ENCODE results near the gene PFKL.
"Not testable (repeated sequence)": the region's sequence is repeated elsewhere in the genome, so short reads cannot be mapped to it uniquely, and the experiment has no call there.

Gene PFKL

GRCh38 chr21:44349416-44349846 lies 49.6 kb downstream of the PFKL start:
- no peak for DNase-seq

- DNase-seq: no peak
These were observed 50.3 kb downstream of the PFKL start for GRCh38 chr21:44349847-44350772.

GRCh38 chr21:44350773-44351481 lies 51.1 kb downstream of the PFKL start:
- no peak for DNase-seq

- no peak for DNase-seq
These were observed 51.8 kb downstream of the PFKL start for GRCh38 chr21:44351535-44352252.

GRCh38 chr21:44352253-44352860 lies 52.5 kb downstream of the PFKL start:
- DNase-seq: no peak

- no peak for DNase-seq
These were observed 53.5 kb downstream of the PFKL start, which contains the start of gene TRPM2 for GRCh38 chr21:44353191-44353970. TSS of gene TRPM2 (plus strand) at chr21:44353621. CDS start at chr21:44353701, 80 bp downstream.

- DNase-seq: no peak
These were observed 54.1 kb downstream of the PFKL start for GRCh38 chr21:44354001-44354405.

- DNase-seq: no peak
These were observed 55.2 kb downstream of the PFKL start for GRCh38 chr21:44354775-44355771.

- DNase-seq: no peak
These were observed 56.3 kb downstream of the PFKL start for GRCh38 chr21:44356160-44356559.

GRCh38 chr21:44356636-44357035 lies 56.8 kb downstream of the PFKL start:
- no peak for DNase-seq

GRCh38 chr21:44357064-44357837 lies 57.4 kb downstream of the PFKL start:
- DNase-seq: no peak

- no peak for DNase-seq
These were observed 59.5 kb downstream of the PFKL start for GRCh38 chr21:44359396-44359795.

- no peak for DNase-seq
These were observed 60.3 kb downstream of the PFKL start for GRCh38 chr21:44360159-44360558.

- not testable (repeated sequence) for DNase-seq
These were observed 62.0 kb downstream of the PFKL start for GRCh38 chr21:44361903-44362302.

GRCh38 chr21:44363278-44363677 lies 63.4 kb downstream of the PFKL start:
- DNase-seq: no peak

- no peak for DNase-seq
These were observed 64.5 kb downstream of the PFKL start for GRCh38 chr21:44364151-44365053.

- no peak for DNase-seq
These were observed 65.6 kb downstream of the PFKL start for GRCh38 chr21:44365251-44365966.

GRCh38 chr21:44365967-44366585 lies 66.2 kb downstream of the PFKL start:
- DNase-seq: no peak
